ENCODE measurements around the gene SLC16A13.

GRCh38 chr17:7002288-7003047, 33.3 kb upstream of the SLC16A13 start:
- TF ChIP-seq CTCF (IDR thresholded peaks at IDR 0.05), result no peak
- TF ChIP-seq EP300 (IDR thresholded peaks at IDR 0.05), result no peak

Measured in ovary (tissue), 3 donors.